ENCODE results near the gene NUDT9.
"Not testable (repeated sequence)": the region's sequence is repeated elsewhere in the genome, so short reads cannot be mapped to it uniquely, and the experiment has no call there.

NUDT9 gene

GRCh38 chr4:87442889-87443288 is 20.5 kb downstream of the NUDT9 start:
- DNase-seq, result no peak
- in situ Hi-C loops (cut with MboI; ENCODE audit: low pct_unique_long_range_greater_than_20kb, low sequenced_read_pairs), result no loop called here

- in situ Hi-C loops (cut with MboI; ENCODE audit: low pct_unique_long_range_greater_than_20kb, low sequenced_read_pairs), result no loop called here
These were observed 22.4 kb downstream of the NUDT9 start for GRCh38 chr4:87444741-87445140.

GRCh38 chr4:87445964-87446363 is 23.6 kb downstream of the NUDT9 start:
- DNase-seq, result no peak
- in situ Hi-C loops (cut with MboI; ENCODE audit: low pct_unique_long_range_greater_than_20kb, low sequenced_read_pairs), result no loop called here

More at GRCh38 chr4:87444741-87445140, 22.4 kb downstream of the NUDT9 start:
- DNase-seq, result no peak

GRCh38 chr4:87446375-87446774 is 24.0 kb downstream of the NUDT9 start:
- in situ Hi-C loops (cut with MboI; ENCODE audit: low pct_unique_long_range_greater_than_20kb, low sequenced_read_pairs), result not testable (repeated sequence)

GRCh38 chr4:87451537-87451936 is 29.2 kb downstream of the NUDT9 start:
- DNase-seq, result peak; percentile 14
- in situ Hi-C loops (cut with MboI; ENCODE audit: low pct_unique_long_range_greater_than_20kb, low sequenced_read_pairs), result loop anchor here (25.0 kb wide), 1 partner anchor 164 kb away; no protein-coding TSS in a partner anchor

More at GRCh38 chr4:87446375-87446774, 24.0 kb downstream of the NUDT9 start:
- DNase-seq, result not testable (repeated sequence)

- in situ Hi-C loops (cut with MboI; ENCODE audit: low pct_unique_long_range_greater_than_20kb, low sequenced_read_pairs), result loop anchor here (25.0 kb wide), 1 partner anchor 172 kb away; no protein-coding TSS in a partner anchor
- no peak for DNase-seq
These were observed 36.5 kb downstream of the NUDT9 start for GRCh38 chr4:87458913-87459312.

GRCh38 chr4:87461281-87461700 is 38.9 kb downstream of the NUDT9 start:
- in situ Hi-C loops (cut with MboI; ENCODE audit: low pct_unique_long_range_greater_than_20kb, low sequenced_read_pairs), result loop anchor here (25.0 kb wide), 1 partner anchor 174 kb away; no protein-coding TSS in a partner anchor
- DNase-seq, result no peak

- DNase-seq, result no peak
- in situ Hi-C loops (cut with MboI; ENCODE audit: low pct_unique_long_range_greater_than_20kb, low sequenced_read_pairs), result loop anchor here (25.0 kb wide), 1 partner anchor 175 kb away; no protein-coding TSS in a partner anchor
These were observed 39.7 kb downstream of the NUDT9 start for GRCh38 chr4:87462102-87462501.

- in situ Hi-C loops (cut with MboI; ENCODE audit: low pct_unique_long_range_greater_than_20kb, low sequenced_read_pairs), result loop anchor here (25.0 kb wide), 1 partner anchor 179 kb away; no protein-coding TSS in a partner anchor
These were observed 43.5 kb downstream of the NUDT9 start for GRCh38 chr4:87465739-87466366.

GRCh38 chr4:87469390-87469789 is 47.0 kb downstream of the NUDT9 start:
- in situ Hi-C loops (cut with MboI; ENCODE audit: low pct_unique_long_range_greater_than_20kb, low sequenced_read_pairs), result loop anchor here (25.0 kb wide), 1 partner anchor 182 kb away; no protein-coding TSS in a partner anchor
- no peak for DNase-seq

More at GRCh38 chr4:87465739-87466366, 43.5 kb downstream of the NUDT9 start:
- DNase-seq, result peak; percentile 59

- in situ Hi-C loops (cut with MboI; ENCODE audit: low pct_unique_long_range_greater_than_20kb, low sequenced_read_pairs), result no loop called here
- no peak for DNase-seq
These were observed 54.6 kb downstream of the NUDT9 start for GRCh38 chr4:87476934-87477333.

- in situ Hi-C loops (cut with MboI; ENCODE audit: low pct_unique_long_range_greater_than_20kb, low sequenced_read_pairs), result no loop called here
- DNase-seq, result no peak
These were observed 56.4 kb downstream of the NUDT9 start for GRCh38 chr4:87478732-87479250.

GRCh38 chr4:87481377-87481776 is 59.0 kb downstream of the NUDT9 start:
- in situ Hi-C loops (cut with MboI; ENCODE audit: low pct_unique_long_range_greater_than_20kb, low sequenced_read_pairs), result no loop called here
- DNase-seq, result no peak

- DNase-seq; in situ Hi-C loops (cut with MboI; ENCODE audit: low pct_unique_long_range_greater_than_20kb, low sequenced_read_pairs): not testable (repeated sequence)
These were observed 60.9 kb downstream of the NUDT9 start for GRCh38 chr4:87483247-87483646.

- DNase-seq; in situ Hi-C loops (cut with MboI; ENCODE audit: low pct_unique_long_range_greater_than_20kb, low sequenced_read_pairs): not testable (repeated sequence)
These were observed 66.3 kb downstream of the NUDT9 start for GRCh38 chr4:87488666-87489065.

GRCh38 chr4:87489678-87490077 is 67.3 kb downstream of the NUDT9 start:
- in situ Hi-C loops (cut with MboI; ENCODE audit: low pct_unique_long_range_greater_than_20kb, low sequenced_read_pairs), result no loop called here
- DNase-seq, result no peak

- in situ Hi-C loops (cut with MboI; ENCODE audit: low pct_unique_long_range_greater_than_20kb, low sequenced_read_pairs), result no loop called here
- DNase-seq, result no peak
These were observed 68.4 kb downstream of the NUDT9 start for GRCh38 chr4:87490664-87491369.

GRCh38 chr4:87491436-87491835 is 69.1 kb downstream of the NUDT9 start:
- no peak for DNase-seq

GRCh38 chr4:87491851-87492250 is 69.5 kb downstream of the NUDT9 start:
- in situ Hi-C loops (cut with MboI; ENCODE audit: low pct_unique_long_range_greater_than_20kb, low sequenced_read_pairs), result not testable (repeated sequence)
- peak; percentile 17 for DNase-seq

More at GRCh38 chr4:87491436-87491835, 69.1 kb downstream of the NUDT9 start:
- in situ Hi-C loops (cut with MboI; ENCODE audit: low pct_unique_long_range_greater_than_20kb, low sequenced_read_pairs), result no loop called here

- no peak for DNase-seq
- in situ Hi-C loops (cut with MboI; ENCODE audit: low pct_unique_long_range_greater_than_20kb, low sequenced_read_pairs), result no loop called here
These were observed 70.7 kb downstream of the NUDT9 start for GRCh38 chr4:87493115-87493514.
